Measurements from ENCODE around the gene SLC25A6.
"Not testable (repeated sequence)": the region's sequence is repeated elsewhere in the genome, so short reads cannot be mapped to it uniquely, and the experiment has no call there.

SLC25A6 gene

DNA sequence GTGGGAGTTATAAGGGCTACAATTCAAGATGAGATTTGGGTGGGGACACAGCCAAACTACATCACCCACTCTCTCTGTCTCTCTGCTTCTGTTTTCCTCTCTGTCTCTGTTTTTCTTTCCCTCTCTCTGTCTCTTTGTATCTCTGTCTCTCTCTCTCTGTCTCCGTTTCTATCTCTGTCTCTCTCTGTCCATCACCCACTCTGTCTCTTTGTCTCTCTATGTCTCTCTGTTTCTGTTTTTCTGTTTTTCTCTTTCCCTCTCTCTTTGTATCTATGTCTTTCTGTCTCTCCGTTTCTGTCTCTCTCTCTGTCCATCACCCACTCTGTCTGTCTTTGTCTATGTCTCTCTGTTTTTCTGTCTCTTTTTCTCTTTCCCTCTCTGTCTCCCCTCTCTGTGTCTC is 30.0 kb downstream of the SLC25A6 start:
- Mint-ChIP-seq H3K36me3 (peaks cover 27 to 42% of the 10 kb centered on the region in 2 donors), H3K27ac (peak overlapping the region; percentile 22), H3K4me3 (no peak overlapping the region), H3K9me3 (no peaks in the 10 kb centered on the region), H3K4me1 (peaks cover 0 to 5% of the 10 kb centered on the region in 2 donors), H3K27me3 (no peaks in the 10 kb centered on the region)
- ATAC-seq (replicated peaks) (no peak), DNase-seq (no peak)

- Mint-ChIP-seq H3K36me3 (peaks cover 27 to 42% of the 10 kb centered on the region in 2 donors), H3K9me3 (no peaks in the 10 kb centered on the region), H3K4me1 (peaks cover 0 to 5% of the 10 kb centered on the region in 2 donors), H3K27me3 (no peaks in the 10 kb centered on the region), H3K27ac (no peak overlapping the region), H3K4me3 (no peak overlapping the region)
- DNase-seq, result no peak
- no peak for ATAC-seq (replicated peaks)
Observed at GRCh38 chrX:1361275-1361674, 30.6 kb downstream of the SLC25A6 start.

DNA sequence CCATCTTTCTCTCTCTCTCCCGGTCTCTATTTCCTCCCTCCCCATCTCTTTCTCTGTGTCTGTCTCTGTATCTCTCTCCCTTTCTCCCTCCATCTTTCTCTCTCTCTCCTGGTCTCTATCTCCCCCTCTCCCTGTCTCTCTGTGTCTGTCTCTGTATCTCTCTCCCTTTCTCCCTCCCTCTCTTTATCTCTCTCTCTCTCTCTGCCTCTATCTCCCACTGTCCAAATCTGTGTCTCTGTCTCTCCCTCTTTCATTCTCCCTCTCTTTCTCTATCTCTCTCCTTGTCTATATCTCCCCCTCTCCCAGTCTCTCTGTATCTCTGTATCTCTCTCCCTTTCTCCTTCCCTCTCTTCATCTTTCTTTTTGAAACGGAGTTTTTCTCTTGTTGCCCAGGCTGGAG is 31.7 kb downstream of the SLC25A6 start:
- H3K36me3 Mint-ChIP-seq, result peaks cover 27 to 42% of the 10 kb centered on the region in 2 donors
- H3K9me3 Mint-ChIP-seq, result no peaks in the 10 kb centered on the region
- H3K27me3 Mint-ChIP-seq, result no peaks in the 10 kb centered on the region
- no peak for ATAC-seq (replicated peaks)
- H3K4me3 Mint-ChIP-seq, result no peak overlapping the region
- H3K27ac Mint-ChIP-seq, result no peak overlapping the region
- H3K4me1 Mint-ChIP-seq, result peaks cover 5 to 7% of the 10 kb centered on the region in 2 donors
- DNase-seq, result no peak

DNA sequence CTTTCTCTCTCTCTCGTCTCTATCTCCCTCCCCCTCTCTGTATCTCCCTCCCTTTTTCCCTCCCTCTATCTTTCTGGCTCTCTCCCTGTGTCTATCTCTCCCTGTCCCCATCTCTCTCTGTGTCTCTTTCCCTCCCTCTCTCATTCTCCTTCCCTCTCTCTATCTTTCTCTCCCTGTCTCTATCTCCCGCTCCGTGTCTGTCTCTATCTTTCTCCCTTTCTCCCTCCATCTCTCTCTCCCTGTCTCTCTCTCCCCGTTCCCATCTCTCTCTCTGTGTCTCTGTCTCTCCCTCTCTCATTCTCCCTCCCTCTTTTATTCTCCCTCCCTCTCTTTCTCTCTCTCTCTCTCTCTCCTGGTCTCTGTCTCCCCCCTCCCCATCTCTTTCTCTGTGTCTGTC is 32.4 kb downstream of the SLC25A6 start:
- ATAC-seq (replicated peaks), result no peak
- Mint-ChIP-seq H3K27me3 (no peaks in the 10 kb centered on the region), H3K36me3 (peaks cover 24 to 38% of the 10 kb centered on the region in 2 donors), H3K9me3 (no peaks in the 10 kb centered on the region), H3K4me1 (peaks cover 5 to 7% of the 10 kb centered on the region in 2 donors), H3K4me3 (no peak overlapping the region), H3K27ac (no peak overlapping the region)
- DNase-seq, result no peak

- no peak for DNase-seq
- no peaks in the 10 kb centered on the region for H3K27me3 Mint-ChIP-seq
- H3K4me3 Mint-ChIP-seq, result no peak overlapping the region
- H3K4me1 Mint-ChIP-seq, result peaks cover 7% of the 10 kb centered on the region in 2 donors
- H3K36me3 Mint-ChIP-seq, result peaks cover 26 to 38% of the 10 kb centered on the region in 2 donors
- no peak overlapping the region for H3K27ac Mint-ChIP-seq
- H3K9me3 Mint-ChIP-seq, result no peaks in the 10 kb centered on the region
- ATAC-seq (replicated peaks), result no peak
Observed at GRCh38 chrX:1358793-1359476, 33.0 kb downstream of the SLC25A6 start.

DNA sequence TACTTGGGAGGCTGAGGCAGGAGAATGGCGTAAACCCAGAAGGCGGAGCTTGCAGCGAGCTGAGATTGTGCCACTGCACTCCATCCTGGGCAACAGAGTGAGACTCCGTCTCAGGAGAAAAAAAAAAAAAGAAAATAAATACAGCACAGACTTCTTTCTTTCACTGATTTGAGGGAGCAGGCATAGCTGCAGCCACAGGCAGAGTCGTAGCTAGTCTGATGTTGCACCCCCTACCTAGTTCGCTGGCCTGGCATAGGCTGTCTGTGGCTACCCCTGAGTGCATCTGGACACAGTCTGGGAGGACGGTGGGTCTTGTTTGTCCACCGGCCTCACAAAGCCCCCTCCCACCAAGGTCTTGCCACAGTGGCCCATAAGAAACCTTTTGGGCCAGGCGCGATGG is 33.9 kb downstream of the SLC25A6 start:
- H3K4me1 Mint-ChIP-seq, result peaks cover 7% of the 10 kb centered on the region in 2 donors
- no peaks in the 10 kb centered on the region for H3K9me3 Mint-ChIP-seq
- ATAC-seq (replicated peaks) (no peak), DNase-seq (no peak)
- H3K36me3 Mint-ChIP-seq, result peaks cover 26 to 38% of the 10 kb centered on the region in 2 donors
- no peaks in the 10 kb centered on the region for H3K27me3 Mint-ChIP-seq
- no peak overlapping the region for H3K4me3 Mint-ChIP-seq
- no peak overlapping the region for H3K27ac Mint-ChIP-seq

GRCh38 chrX:1355131-1356046 is 36.5 kb downstream of the SLC25A6 start:
- H3K4me1 Mint-ChIP-seq, result peaks cover 2 to 7% of the 10 kb centered on the region in 2 donors
- no peak overlapping the region for H3K4me3 Mint-ChIP-seq
- ATAC-seq (replicated peaks) (peak in 1 of 2 donors; percentile 59), DNase-seq (no peak)
- H3K27ac Mint-ChIP-seq, result peak overlapping the region; percentile 51
- no peaks in the 10 kb centered on the region for H3K9me3 Mint-ChIP-seq
- H3K36me3 Mint-ChIP-seq, result peaks cover 17 to 23% of the 10 kb centered on the region in 2 donors
- no peaks in the 10 kb centered on the region for H3K27me3 Mint-ChIP-seq

DNA sequence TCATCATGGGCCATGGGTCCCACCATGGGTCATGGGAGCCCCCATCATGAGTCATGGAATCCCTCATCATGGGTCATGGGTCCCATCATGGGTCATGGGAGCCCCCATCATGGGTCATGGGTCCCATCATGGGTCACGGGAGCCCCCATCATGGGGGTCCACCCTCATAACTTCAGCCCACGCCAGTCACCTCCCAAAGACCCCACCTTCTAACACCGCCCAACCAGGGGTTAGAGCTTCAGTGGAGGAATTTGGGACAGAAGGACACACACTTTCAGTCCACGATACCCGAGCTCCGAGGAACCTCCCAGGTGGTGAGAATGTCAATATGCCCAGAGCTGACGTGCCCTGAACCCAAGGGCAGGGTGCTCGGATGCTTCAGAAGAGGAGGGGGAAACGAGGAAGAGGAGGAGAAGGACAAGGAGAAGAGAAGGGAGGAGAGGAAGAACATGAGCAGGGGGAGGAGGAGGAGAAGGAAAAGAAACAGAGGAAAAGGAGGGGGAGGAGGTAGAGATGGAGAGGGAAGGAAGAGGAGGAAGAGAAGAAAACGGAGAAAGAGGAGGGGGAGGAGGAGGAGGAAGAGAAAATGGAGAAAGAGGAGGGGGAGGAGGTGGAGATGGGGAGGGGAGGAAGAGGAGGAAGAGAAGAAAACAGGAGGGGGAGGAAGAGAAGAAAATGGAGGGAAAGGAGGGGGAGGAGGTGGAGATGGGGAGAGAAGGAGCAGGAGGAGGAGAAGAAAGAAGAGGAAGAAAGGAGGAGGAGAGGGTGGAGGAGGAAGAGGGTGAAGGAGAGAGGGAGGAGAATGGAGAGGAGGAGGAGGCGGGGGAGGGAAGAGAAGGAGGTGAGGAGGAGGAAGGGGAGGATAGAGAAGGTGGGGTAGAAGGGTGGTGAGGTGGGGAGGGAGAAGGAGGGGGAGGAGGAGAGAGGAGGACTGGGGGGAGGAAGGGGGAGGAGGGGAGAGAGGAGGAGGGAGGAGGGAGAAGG is 37.6 kb downstream of the SLC25A6 start:
- ATAC-seq (replicated peaks), result no peak
- no peak overlapping the region for H3K4me3 Mint-ChIP-seq

DNA sequence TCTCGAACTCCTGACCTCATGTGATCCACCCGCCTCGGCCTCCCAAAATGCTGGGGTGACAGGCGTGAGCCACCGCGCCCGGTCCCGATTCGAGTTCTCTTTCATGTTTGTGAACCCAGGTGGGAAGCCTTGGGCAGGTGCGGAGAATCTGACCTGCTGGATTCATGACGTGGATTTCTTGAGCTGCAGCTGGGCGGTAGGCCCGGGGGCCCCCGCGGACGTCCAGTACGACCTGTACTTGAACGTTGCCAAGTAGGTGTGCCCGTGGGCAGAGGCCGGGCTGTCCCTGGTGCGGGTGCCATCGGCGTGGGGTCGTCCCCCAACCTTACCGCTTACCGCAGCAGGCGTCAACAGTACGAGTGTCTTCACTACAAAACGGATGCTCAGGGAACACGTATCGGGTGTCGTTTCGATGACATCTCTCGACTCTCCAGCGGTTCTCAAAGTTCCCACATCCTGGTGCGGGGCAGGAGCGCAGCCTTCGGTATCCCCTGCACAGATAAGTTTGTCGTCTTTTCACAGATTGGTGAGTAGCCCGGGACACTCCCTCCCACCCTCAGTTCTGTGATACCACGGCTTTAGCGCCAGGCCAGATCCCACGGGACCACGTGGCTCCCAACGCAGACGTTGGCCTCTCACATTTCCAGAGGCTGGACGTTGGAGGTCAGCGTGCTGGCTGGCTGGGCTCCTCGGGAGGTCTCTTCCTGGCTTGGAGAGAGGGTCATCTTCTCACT is 39.8 kb downstream of the SLC25A6 start:
- H3K36me3 Mint-ChIP-seq, result peaks cover 0 to 2% of the 10 kb centered on the region in 2 donors
- H3K4me3 Mint-ChIP-seq, result no peak overlapping the region
- H3K9me3 Mint-ChIP-seq, result no peaks in the 10 kb centered on the region
- no peak overlapping the region for H3K27ac Mint-ChIP-seq
- no peaks in the 10 kb centered on the region for H3K27me3 Mint-ChIP-seq
- ATAC-seq (replicated peaks) (no peak), DNase-seq (no peak)
- peaks cover 2 to 7% of the 10 kb centered on the region in 2 donors for H3K4me1 Mint-ChIP-seq

More for the DNA sequence above, 37.6 kb downstream of the SLC25A6 start:
- Mint-ChIP-seq H3K36me3 (peaks cover 12 to 13% of the 10 kb centered on the region in 2 donors), H3K4me1 (peaks cover 2 to 7% of the 10 kb centered on the region in 2 donors), H3K27ac (peak overlapping the region; percentile 69), H3K27me3 (no peaks in the 10 kb centered on the region), H3K9me3 (no peaks in the 10 kb centered on the region)
- no peak for DNase-seq

DNA sequence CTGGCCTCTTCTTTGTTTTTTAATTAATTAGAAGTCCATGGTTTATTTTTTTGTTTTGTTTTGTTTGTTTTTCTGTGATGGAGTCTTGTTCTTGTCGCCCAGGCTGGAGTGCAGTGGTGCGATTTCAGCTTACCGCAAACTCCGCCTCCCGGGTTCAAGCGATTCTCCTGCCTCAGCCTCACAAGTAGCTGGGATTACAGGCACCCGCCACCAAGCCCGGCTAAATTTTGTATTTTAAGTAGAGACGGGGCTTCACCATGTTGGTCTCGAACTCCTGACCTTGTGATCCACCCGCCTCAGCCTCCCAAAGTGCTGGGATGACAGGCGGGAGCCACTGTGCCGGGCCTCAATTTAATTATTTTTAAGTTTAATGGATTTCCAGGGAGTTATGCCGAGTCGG is 42.3 kb downstream of the SLC25A6 start:
- H3K36me3 Mint-ChIP-seq; ATAC-seq (replicated peaks); H3K4me1 Mint-ChIP-seq; H3K9me3 Mint-ChIP-seq; H3K4me3 Mint-ChIP-seq; H3K27ac Mint-ChIP-seq; DNase-seq; H3K27me3 Mint-ChIP-seq: not testable (repeated sequence)

DNA sequence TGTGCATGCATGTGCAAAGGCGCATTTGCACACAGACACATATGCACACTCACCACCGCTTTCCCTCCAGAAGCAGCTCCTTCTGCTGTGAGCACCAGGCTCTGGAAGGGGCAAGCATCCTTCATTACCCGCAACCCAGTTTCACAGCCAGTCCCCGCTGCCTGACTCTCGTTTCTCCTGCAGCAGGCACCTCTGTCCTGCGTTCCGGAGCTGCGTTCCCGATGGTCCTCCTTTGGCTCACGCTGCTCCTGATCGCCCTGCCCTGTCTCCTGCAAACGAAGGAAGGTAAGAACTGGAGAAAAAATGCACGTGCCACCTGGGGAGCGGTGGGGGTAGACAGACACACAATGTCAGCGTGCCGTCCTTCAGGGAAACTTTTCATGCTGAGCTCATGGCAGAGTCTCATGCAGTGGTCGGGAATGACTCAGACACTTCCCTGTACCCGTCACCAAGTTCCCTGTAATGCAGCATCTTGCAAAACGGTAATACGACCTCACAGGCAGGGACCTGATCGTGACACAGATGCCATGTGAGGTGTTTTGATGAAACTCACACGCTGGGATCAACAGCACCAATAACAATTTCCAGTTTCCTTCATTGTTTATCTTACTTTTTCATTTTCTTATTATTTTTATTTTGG is 50.2 kb downstream of the SLC25A6 start:
- no peak overlapping the region for H3K27ac Mint-ChIP-seq
- H3K9me3 Mint-ChIP-seq, result peaks cover 3 to 4% of the 10 kb centered on the region in 2 donors
- H3K4me3 Mint-ChIP-seq, result no peak overlapping the region
- peaks cover 0 to 2% of the 10 kb centered on the region in 2 donors for H3K4me1 Mint-ChIP-seq
- no peaks in the 10 kb centered on the region for H3K27me3 Mint-ChIP-seq
- ATAC-seq (replicated peaks), result no peak
- H3K36me3 Mint-ChIP-seq, result peaks cover 10 to 18% of the 10 kb centered on the region in 2 donors
- no peak for DNase-seq

GRCh38 chrX:1336948-1337779 is 54.7 kb downstream of the SLC25A6 start:
- H3K4me3 Mint-ChIP-seq, result peak overlapping the region; percentile 84 to 88
- no peak for DNase-seq
- peaks cover 7 to 12% of the 10 kb centered on the region in 2 donors for H3K36me3 Mint-ChIP-seq
- H3K9me3 Mint-ChIP-seq, result peaks cover 3 to 4% of the 10 kb centered on the region in 2 donors
- H3K4me1 Mint-ChIP-seq, result peaks cover 8 to 19% of the 10 kb centered on the region in 2 donors
- peak; percentile 31 to 40 for ATAC-seq (replicated peaks)
- H3K27ac Mint-ChIP-seq, result peak overlapping the region; percentile 90
- H3K27me3 Mint-ChIP-seq, result no peaks in the 10 kb centered on the region

Measured in stimulated activated naive B cell treated with anti-CD40 and anti-IgM and Interleukin-4, amounts not matched to agents 10 μg/mL and 1 μg/mL and 100 μg/mL, for 72 hours (primary cell).